Gastroesophageal sphincter (tissue), 3 donors: ENCODE data around the gene LUC7L.

Experiments used
- POLR2A ChIP-seq, 2 donors: fragments of 450-650 bp; IDR thresholded peaks; one replicate each; pipeline ENCODE4 v1.6.1; 2017; ENCODE audit warnings: antibody characterized with exemption in 2 of 2, mild to moderate bottlenecking in 2 of 2, moderate library complexity in 1 of 2
- TF ChIP-seq, protein P1 (sequence below), 4 experiments: fragments of 200-600 bp in 2 of 4; fragments of 450-650 bp in 2 of 4; sonication (generic) in 1 of 4; IDR thresholded peaks; one replicate each; pipeline ENCODE4 v1.5.1; 2017 to 2019; ENCODE audit warnings: antibody characterized with exemption in 4 of 4, mild to moderate bottlenecking in 2 of 4, moderate library complexity in 2 of 4

DNA sequence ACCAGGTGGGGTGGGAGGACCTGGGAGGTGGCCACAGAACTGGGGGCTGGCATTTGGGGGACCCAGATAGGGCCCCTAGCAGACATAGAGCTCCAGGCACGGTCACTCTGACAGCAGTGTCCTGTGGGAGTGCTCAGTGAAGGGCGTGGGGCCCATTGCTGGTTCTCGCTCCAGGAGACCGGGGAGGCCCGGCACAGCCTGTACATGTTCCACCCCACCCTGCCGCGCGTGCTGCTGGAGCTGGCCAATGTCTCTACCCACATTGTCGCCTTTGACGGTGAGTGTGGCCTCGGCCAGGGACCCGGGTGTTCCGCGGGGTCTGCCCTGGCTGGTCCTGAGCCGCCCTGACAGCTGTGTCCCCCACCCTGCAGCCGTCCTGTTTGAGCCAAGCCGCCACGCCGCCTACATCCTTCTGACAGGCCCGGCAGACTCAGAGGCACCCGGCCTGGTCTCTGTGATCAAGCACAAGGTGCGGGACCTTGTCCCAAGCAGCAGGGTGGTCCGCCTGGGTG lies 35.2 kb upstream of the LUC7L start:
- TF ChIP-seq, protein P1, sequence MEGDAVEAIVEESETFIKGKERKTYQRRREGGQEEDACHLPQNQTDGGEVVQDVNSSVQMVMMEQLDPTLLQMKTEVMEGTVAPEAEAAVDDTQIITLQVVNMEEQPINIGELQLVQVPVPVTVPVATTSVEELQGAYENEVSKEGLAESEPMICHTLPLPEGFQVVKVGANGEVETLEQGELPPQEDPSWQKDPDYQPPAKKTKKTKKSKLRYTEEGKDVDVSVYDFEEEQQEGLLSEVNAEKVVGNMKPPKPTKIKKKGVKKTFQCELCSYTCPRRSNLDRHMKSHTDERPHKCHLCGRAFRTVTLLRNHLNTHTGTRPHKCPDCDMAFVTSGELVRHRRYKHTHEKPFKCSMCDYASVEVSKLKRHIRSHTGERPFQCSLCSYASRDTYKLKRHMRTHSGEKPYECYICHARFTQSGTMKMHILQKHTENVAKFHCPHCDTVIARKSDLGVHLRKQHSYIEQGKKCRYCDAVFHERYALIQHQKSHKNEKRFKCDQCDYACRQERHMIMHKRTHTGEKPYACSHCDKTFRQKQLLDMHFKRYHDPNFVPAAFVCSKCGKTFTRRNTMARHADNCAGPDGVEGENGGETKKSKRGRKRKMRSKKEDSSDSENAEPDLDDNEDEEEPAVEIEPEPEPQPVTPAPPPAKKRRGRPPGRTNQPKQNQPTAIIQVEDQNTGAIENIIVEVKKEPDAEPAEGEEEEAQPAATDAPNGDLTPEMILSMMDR (IDR thresholded peaks at IDR 0.05): no peak
- TF ChIP-seq POLR2A (IDR thresholded peaks at IDR 0.05): no peak
